SK-N-MC (cell line): Measurements from ENCODE around the gene TPH2.

Experiments used
- DNase-seq: peaks from one replicate; pipeline ENCODE4 v3.0.0-alpha.2; 2011; ENCODE audit warnings: low read depth, low spot score
- H3K27ac ChIP-seq: fragments of 200-600 bp; sonication (generic); 2 replicates; pipeline ENCODE4 v1.5.1; 2016; ENCODE audit warnings: mixed run types
- H3K36me3 ChIP-seq: fragments of 200-600 bp; sonication (generic); 2 replicates; pipeline ENCODE4 v1.6.1; 2017; ENCODE audit warnings: antibody characterized with exemption, low read length, mixed read lengths; ENCODE audit not compliant: insufficient read depth
- H3K4me3 ChIP-seq: fragments of 200-600 bp; sonication (generic); 2 replicates; pipeline ENCODE4 v1.5.1; 2016
- H3K9ac ChIP-seq: fragments of 200-600 bp; sonication (generic); 2 replicates; pipeline ENCODE4 v1.8.0; 2017; ENCODE audit warnings: mixed run types, mixed read lengths; ENCODE audit not compliant: insufficient read length
- H3K9me3 ChIP-seq: fragments of 200-600 bp; sonication (generic); 2 replicates; pipeline ENCODE4 v1.6.1; 2017; ENCODE audit warnings: low read depth, mild to moderate bottlenecking, antibody characterized with exemption, low read length, moderate library complexity, mixed read lengths
- EZH2 ChIP-seq: fragments of 200-600 bp; sonication (generic); IDR thresholded peaks from one replicate; pipeline ENCODE4 v1.6.1; 2017; ENCODE audit warnings: antibody characterized with exemption
- FOXP2 ChIP-seq: optimal IDR thresholded peaks from 2 replicates; pipeline ENCODE3; 2011; ENCODE audit warnings: mild to moderate bottlenecking, moderate library complexity; ENCODE audit not compliant: insufficient read depth; ENCODE audit errors: extremely low read length, control extremely low read depth
- POLR2AphosphoS5 ChIP-seq: IDR thresholded peaks from 2 replicates; pipeline ENCODE4 v1.6.1; 2012; ENCODE audit warnings: mild to moderate bottlenecking, low read depth, low read length, borderline replicate concordance

TPH2 gene

GRCh38 chr12:72076558-72076915, 137.9 kb downstream of the TPH2 start:
- Histone ChIP-seq H3K27ac (no peak overlapping the region), H3K4me3 (no peak overlapping the region), H3K9me3 (no peaks in the 10 kb centered on the region), H3K36me3 (no peaks in the 10 kb centered on the region), H3K9ac (no peak overlapping the region)
- TF ChIP-seq EZH2, result no peak
- no peak for TF ChIP-seq POLR2AphosphoS5
- TF ChIP-seq FOXP2, result no peak
- no peak for DNase-seq

- Histone ChIP-seq H3K9me3 (no peaks in the 10 kb centered on the region), H3K27ac (no peak overlapping the region), H3K9ac (no peak overlapping the region), H3K36me3 (no peaks in the 10 kb centered on the region), H3K4me3 (no peak overlapping the region)
- no peak for DNase-seq
- TF ChIP-seq FOXP2 (no peak), EZH2 (no peak), POLR2AphosphoS5 (no peak)
Observed at GRCh38 chr12:72077111-72077820, 138.6 kb downstream of the TPH2 start.

- H3K36me3 ChIP-seq, result no peaks in the 10 kb centered on the region
- H3K4me3 ChIP-seq, result no peak overlapping the region
- H3K9ac ChIP-seq, result no peak overlapping the region
- H3K27ac ChIP-seq, result no peak overlapping the region
- no peak for TF ChIP-seq EZH2
- TF ChIP-seq FOXP2, result no peak
- no peak for TF ChIP-seq POLR2AphosphoS5
- H3K9me3 ChIP-seq, result no peaks in the 10 kb centered on the region
- DNase-seq, result no peak
Observed at GRCh38 chr12:72081777-72082176, 143.1 kb downstream of the TPH2 start.
